Stromal cell of bone marrow (primary cell): ENCODE data around the gene SIMC1.

Experiments
- DNase-seq: peaks from one replicate; pipeline ENCODE4 v3.0.0-alpha.2; 2012; ENCODE audit warnings: low read depth

The SIMC1 gene

DNA sequence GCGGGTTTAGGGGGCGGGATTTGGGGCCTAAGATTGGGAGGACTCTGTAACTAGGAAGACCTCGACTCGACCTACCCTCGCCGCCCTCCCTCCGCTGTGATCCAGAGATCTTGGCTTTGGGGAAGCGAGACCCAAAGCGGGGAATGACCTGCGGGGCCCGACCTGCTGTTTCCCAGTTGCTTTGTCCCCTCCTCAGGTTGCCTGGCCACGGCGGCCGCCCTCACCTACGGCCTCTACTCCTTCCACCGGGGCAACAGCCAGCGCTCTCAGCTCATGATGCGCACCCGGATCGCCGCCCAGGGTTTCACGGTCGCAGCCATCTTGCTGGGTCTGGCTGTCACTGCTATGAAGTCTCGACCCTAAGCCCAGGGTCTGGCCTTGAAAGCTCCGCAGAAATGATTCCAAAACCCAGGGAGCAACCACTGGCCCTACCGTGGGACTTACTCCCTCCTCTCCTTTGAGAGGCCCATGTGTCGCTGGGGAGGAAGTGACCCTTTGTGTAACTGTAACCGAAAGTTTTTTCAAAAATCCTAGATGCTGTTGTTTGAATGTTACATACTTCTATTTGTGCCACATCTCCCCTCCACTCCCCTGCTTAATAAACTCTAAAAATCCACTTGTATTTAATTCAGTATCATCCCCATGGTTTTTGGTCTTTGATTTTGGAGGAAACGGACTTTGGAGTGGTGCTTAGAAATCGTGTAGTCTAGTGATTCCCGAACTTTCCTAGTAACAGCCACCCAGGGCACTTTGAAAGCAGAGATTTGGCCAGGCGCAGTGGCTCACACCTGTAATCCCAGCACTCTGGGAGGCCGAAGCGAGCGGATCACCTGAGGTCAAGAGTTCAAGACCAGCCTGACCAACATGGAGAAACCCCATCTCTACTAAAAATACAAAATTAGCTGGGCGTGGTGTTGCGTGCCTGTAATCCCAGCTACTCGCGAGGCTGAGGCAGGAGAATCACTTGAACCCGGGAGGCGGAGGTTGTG lies 151.2 kb downstream of the SIMC1 start:
- DNase-seq: no peak

DNA sequence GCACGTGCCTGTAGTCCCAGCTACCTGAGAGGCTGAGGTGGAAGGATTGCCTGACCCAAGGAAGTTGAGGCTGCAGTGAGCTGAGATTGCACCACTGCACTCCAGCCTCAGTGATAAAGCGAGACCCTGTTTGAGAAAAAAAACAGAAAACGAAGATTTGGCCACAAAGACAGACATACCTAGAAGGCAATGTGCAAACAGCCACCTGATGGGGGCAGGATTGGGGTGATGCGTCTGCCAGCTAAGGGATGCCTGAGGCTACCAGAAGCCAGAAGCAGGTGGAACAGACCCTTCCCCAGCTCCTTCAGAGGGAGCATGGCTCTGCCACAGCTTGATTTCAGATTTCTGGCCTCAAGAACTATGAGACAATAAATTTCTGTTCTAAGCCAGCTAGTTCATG lies 153.3 kb downstream of the SIMC1 start:
- DNase-seq: no peak

DNA sequence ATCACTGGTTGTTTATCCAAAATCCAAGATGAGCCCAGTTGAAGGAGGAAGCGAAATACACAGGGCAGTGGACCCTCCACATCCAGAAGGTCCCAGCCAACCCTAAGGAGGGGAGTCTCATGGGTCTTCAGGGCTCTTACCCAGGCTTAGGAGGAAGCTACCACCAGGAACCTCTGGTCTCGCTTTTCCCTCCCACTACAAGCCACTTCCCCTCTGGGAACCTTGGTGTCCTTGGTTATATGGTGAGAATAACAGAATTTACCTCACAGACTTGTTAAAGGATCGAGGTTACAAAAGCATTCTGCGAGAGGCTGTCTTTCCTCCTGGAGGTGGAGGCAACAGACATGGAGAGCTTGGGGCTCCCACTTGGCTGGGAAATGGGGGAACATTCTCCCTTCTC lies 153.8 kb downstream of the SIMC1 start:
- DNase-seq: no peak

DNA sequence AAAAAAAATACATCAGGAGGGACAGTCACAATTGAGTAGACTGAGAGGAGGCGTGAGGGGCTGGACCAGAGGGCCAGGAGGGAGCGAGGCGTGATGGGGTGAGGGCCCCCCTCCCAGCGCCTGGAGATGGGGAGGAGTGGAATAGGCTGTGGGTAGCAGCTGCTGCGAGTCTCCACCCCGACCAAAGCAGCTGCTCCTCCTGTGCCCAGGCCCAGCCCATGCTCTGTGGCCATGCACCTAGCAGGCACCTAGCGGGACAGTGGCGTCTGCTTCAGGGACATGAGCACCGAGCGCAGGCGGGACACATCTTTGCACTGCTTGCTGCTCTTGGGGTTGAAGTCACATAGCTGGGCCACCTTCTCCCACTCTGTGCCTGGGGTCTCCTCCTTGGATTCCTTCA lies 154.3 kb downstream of the SIMC1 start:
- DNase-seq: no peak

DNA sequence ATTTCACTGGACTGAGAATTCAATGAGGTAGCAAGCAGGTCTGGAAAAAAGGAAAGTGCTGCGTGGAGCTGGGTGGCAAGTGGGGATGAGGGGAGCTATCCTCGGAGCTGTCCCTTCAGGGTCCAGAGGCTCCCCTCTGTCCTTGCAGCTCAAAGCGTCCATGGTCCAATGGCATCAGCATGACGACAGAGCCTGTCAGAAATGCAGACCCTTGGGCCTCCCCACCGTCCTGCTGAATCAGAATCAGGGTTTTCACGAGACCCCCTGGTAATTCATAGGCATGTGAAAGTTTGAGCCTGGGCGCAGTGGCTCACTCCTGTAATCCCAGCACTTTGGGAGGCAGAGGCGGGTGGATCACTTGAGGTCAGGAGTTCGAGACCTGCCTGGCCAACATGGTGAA lies 155.9 kb downstream of the SIMC1 start:
- DNase-seq: no peak

DNA sequence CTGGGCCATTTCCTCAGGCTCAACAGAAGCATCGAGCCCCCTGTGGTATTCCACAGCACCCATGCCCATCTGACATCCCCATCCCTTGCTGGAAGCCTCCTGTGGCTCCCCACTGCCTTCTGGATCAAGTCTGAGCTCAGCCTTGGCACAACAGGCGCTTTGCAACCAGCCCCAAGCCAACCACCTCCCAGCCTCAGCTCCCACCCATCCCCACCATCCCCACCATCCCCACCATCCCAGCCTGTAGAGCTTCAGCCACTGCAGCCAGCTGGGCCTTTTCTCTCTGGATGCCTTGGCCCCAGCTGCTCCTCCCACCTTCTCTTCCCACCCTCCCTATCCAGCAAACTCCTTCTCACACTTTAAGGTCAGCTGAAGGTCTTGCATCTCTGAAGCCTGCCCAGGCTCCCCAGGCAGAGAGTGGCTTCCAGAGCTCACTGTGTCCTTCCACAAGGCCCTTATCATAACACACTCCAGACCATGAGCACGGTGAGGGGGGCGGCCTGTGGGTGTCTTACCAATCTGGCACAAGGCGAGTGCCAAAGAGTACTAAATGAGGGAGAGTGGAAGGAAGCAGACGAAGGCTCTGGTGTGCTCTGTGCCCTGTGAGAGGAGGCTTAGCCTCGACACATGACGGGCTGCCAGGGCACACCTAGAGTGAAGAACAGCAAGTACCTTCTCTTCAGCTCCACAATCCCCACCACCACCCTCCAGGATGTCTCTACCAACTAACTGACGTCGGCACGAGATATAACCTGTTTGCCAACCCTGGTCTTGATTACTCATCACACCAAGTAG lies 156.9 kb downstream of the SIMC1 start:
- DNase-seq: no peak
